HEK293T (cell line): Measurements from ENCODE around the gene EIPR1.

ENCODE experiments used
- CTCF ChIA-PET: fragments of 350-600 bp; formaldehyde crosslinking; extraction: SDS; loops from one replicate; lab custom pipeline; 2021; ENCODE audit warnings: antibody characterized with exemption, inconsistent platforms; lab: Yijun Ruan, JAX
- POLR2A ChIA-PET: fragments of 350-600 bp; formaldehyde crosslinking; extraction: SDS; loops from one replicate; lab custom pipeline; 2020; ENCODE audit warnings: antibody characterized with exemption, inconsistent platforms; lab: Yijun Ruan, JAX
- DNase-seq: peaks from one replicate; pipeline ENCODE4 v3.0.0; 2012; ENCODE audit warnings: mixed read lengths; ENCODE audit errors: extremely low spot score
- ARNT ChIP-seq: fragments of 450-650 bp; IDR thresholded peaks from 2 replicates; pipeline ENCODE4 v1.6.1; 2017; ENCODE audit warnings: mild to moderate bottlenecking
- BHLHE40 ChIP-seq: fragments of 450-650 bp; IDR thresholded peaks from 2 replicates; pipeline ENCODE4 v1.6.1; 2016; ENCODE audit warnings: mild to moderate bottlenecking, moderate library complexity, borderline replicate concordance
- CTBP1 ChIP-seq: fragments of 450-650 bp; IDR thresholded peaks from 2 replicates; pipeline ENCODE4 v1.6.1; 2016; ENCODE audit warnings: borderline replicate concordance
- ELF4 ChIP-seq: fragments of 450-650 bp; IDR thresholded peaks from 2 replicates; pipeline ENCODE4 v1.6.1; 2017; ENCODE audit warnings: antibody characterized with exemption
- FOXA1 ChIP-seq: fragments of 450-650 bp; IDR thresholded peaks from 2 replicates; pipeline ENCODE4 v1.6.1; 2016; ENCODE audit warnings: mild to moderate bottlenecking
- FOXK2 ChIP-seq: fragments of 450-650 bp; IDR thresholded peaks from 2 replicates; pipeline ENCODE4 v1.6.1; 2016; ENCODE audit warnings: mild to moderate bottlenecking
- FOXM1 ChIP-seq: fragments of 450-650 bp; IDR thresholded peaks from 2 replicates; pipeline ENCODE4 v1.6.1; 2017; ENCODE audit warnings: mild to moderate bottlenecking, borderline replicate concordance
- HDGF ChIP-seq: fragments of 450-650 bp; IDR thresholded peaks from 2 replicates; pipeline ENCODE4 v1.6.1; 2017; ENCODE audit warnings: antibody characterized with exemption, borderline replicate concordance
- L3MBTL2 ChIP-seq: fragments of 450-650 bp; conservative IDR thresholded peaks from 2 replicates; pipeline ENCODE4 v1.6.1; 2016; ENCODE audit warnings: mild to moderate bottlenecking
- LEF1 ChIP-seq: fragments of 450-650 bp; IDR thresholded peaks from 2 replicates; pipeline ENCODE4 v1.6.1; 2017; ENCODE audit warnings: mild to moderate bottlenecking, borderline replicate concordance
- NFRKB ChIP-seq: fragments of 450-650 bp; IDR thresholded peaks from 2 replicates; pipeline ENCODE4 v1.6.1; 2016; ENCODE audit warnings: mild to moderate bottlenecking, moderate library complexity
- SP1 ChIP-seq: fragments of 450-650 bp; IDR thresholded peaks from 2 replicates; pipeline ENCODE4 v1.6.1; 2017
- SUZ12 ChIP-seq: fragments of 450-650 bp; IDR thresholded peaks from 2 replicates; pipeline ENCODE4 v1.6.1; 2016; ENCODE audit warnings: mild to moderate bottlenecking
- TARDBP ChIP-seq: fragments of 450-650 bp; IDR thresholded peaks from 2 replicates; pipeline ENCODE4 v1.6.1; 2016
- ZNF384 ChIP-seq: fragments of 450-650 bp; IDR thresholded peaks from 2 replicates; pipeline ENCODE4 v1.6.1; 2016
- TF ChIP-seq, protein P1 (sequence below): fragments of 450-650 bp; IDR thresholded peaks from 2 replicates; pipeline ENCODE4 v1.6.1; 2016

EIPR1 gene

DNA sequence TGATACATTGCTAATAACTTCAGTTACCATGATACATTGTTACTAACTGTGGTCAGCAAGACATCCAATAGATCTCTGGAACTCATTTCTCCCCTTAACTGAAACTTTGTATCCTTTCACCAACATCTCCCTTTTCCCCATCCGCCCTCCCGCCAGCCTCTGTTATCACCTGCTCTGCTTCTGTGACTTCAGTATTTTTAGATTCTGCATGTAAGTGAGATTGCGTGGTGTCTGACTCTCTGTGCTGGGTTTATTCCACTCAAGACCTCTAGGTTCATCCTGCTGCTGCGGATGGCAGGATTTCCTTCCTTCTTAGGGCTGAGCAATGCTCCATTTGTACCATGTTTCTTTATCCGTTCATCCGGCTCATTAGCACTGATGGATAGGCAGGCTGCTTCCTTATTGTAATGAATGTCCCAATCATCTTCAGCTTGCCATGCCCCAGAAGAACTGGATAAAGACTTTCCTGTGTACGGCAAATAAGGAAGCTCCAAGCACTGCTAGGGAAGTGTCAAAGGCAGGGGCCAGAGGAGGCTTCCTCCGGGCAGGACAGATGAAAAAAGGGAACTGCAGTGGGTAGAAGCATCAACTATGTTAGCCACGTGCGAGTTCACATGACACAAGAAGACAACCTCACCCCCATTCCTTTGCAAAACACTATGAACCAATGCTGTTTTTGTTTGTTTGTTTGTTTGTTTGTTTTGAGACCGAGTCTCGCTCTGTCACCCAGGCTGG lies 113.4 kb downstream of the EIPR1 start:
- ChIA-PET POLR2A (no interaction called here), CTCF (no interaction called here)
- no peak for TF ChIP-seq LEF1
- TF ChIP-seq SUZ12: no peak
- no peak for TF ChIP-seq FOXM1
- no peak for TF ChIP-seq BHLHE40
- no peak for TF ChIP-seq HDGF
- no peak for TF ChIP-seq L3MBTL2
- no peak for TF ChIP-seq NFRKB
- TF ChIP-seq ELF4: no peak
- no peak for TF ChIP-seq FOXA1
- TF ChIP-seq ARNT: no peak
- TF ChIP-seq, protein P1, sequence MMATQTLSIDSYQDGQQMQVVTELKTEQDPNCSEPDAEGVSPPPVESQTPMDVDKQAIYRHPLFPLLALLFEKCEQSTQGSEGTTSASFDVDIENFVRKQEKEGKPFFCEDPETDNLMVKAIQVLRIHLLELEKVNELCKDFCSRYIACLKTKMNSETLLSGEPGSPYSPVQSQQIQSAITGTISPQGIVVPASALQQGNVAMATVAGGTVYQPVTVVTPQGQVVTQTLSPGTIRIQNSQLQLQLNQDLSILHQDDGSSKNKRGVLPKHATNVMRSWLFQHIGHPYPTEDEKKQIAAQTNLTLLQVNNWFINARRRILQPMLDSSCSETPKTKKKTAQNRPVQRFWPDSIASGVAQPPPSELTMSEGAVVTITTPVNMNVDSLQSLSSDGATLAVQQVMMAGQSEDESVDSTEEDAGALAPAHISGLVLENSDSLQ: no peak
- TF ChIP-seq CTBP1: no peak
- no peak for TF ChIP-seq FOXK2
- TF ChIP-seq SP1: no peak
- no peak for TF ChIP-seq ZNF384
- no peak for TF ChIP-seq TARDBP
- no peak for DNase-seq

DNA sequence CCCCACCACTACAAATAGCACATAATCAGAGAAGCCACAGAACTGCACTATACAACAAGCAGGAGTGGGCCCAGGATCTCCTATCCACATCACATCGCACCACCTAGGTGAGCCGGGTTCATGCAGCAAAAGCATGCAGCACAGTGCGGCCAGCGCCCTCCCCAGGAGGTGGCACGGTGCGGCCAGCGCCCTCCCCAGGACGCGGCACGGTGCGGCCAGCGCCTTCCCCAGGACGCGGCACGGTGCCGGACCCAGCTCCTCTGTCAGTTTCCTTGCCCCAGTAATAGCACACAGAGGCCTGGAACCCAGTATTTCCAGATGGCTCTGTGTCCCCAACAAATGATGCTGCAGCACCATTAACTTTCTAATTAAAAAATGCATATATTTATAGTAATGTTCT lies 114.1 kb downstream of the EIPR1 start:
- POLR2A ChIA-PET: no interaction called here
- TF ChIP-seq TARDBP (no peak), L3MBTL2 (no peak), ARNT (no peak), CTBP1 (no peak), NFRKB (no peak), SUZ12 (no peak)
- DNase-seq: no peak
- CTCF ChIA-PET: no interaction called here

DNA sequence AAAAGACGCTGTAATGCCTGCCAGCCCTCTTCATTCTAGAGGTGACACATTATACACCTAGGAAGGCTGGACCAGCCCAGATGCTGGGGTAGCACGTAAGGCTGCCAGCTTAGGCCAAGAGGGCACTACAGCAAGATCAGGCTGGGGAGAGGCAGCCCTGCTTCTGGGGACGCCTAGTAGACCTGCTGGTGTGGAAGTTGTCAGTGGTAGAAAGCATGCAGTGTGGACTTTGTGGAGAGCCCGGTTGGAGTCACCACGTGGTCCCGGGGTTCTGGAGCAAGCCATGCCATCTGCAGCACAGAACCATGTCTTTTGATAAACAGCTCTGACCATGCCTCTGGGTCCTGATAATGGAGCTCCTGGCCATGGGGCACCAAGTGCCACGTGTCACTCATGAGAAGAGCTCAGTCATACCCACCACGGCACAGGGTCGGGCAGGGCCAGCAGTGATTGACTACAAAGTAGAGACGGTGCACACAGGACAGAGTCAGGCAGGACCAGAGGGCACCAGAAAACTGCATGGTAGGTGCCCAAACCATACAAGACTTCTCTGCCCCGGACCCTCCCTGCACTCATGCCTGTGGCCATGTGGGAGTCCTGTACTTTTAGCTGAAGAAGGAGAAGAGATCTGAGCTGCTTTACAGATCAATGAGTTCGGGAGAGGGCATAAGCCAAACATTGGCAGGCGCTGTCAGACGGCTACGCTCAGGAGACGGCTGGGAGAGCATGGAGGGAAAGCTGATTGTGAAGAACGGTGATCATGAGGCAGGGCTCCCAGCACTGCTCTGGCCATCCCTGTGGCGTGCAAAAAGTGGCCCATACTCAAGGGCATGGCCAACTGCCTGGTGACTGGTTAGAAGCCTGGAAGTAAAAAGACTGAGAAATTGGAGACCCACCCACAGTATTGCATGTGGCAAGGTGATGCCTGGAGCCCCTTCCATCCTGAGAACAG lies 114.9 kb downstream of the EIPR1 start:
- no peak for DNase-seq
- TF ChIP-seq CTBP1: no peak
- no peak for TF ChIP-seq ZNF384
- TF ChIP-seq, protein P1: no peak
- TF ChIP-seq HDGF: no peak
- TF ChIP-seq ARNT: no peak
- no peak for TF ChIP-seq NFRKB
- TF ChIP-seq SUZ12: no peak
- no peak for TF ChIP-seq FOXK2
- TF ChIP-seq ELF4: no peak
- TF ChIP-seq L3MBTL2: no peak
- TF ChIP-seq TARDBP: no peak
- TF ChIP-seq LEF1: no peak
- no peak for TF ChIP-seq FOXA1
- TF ChIP-seq FOXM1: no peak
- no peak for TF ChIP-seq BHLHE40
- ChIA-PET CTCF (no interaction called here), POLR2A (no interaction called here)

DNA sequence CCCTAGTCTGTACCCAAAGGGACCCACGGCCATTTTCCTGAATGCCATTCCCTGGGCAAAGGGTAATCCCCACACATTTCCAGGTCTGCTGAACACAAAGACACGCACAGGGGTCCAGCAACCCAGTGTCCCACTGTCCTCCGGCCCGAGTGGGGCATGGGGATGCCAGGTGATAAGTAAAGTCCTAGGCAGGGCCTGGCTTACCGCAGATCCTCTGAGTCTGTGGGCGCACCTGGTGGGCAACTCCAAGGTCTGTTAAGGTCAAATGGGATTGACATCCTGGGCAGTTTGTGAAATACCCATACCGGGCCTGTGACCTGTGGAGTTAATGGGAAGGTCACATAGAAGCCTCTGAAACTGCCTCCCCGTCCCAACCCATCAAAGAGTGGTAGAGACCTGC lies 116.1 kb downstream of the EIPR1 start:
- DNase-seq: no peak
- TF ChIP-seq SUZ12: no peak
- TF ChIP-seq L3MBTL2: no peak
- TF ChIP-seq ZNF384: no peak
- no peak for TF ChIP-seq BHLHE40
- no peak for TF ChIP-seq ELF4
- no peak for TF ChIP-seq CTBP1
- no peak for TF ChIP-seq LEF1
- TF ChIP-seq, protein P1: no peak
- no peak for TF ChIP-seq FOXM1
- no peak for TF ChIP-seq HDGF
- no peak for TF ChIP-seq TARDBP
- no peak for TF ChIP-seq NFRKB
- TF ChIP-seq SP1: no peak
- TF ChIP-seq ARNT: no peak
- TF ChIP-seq FOXA1: no peak
- TF ChIP-seq FOXK2: no peak
- ChIA-PET CTCF (no interaction called here), POLR2A (no interaction called here)

DNA sequence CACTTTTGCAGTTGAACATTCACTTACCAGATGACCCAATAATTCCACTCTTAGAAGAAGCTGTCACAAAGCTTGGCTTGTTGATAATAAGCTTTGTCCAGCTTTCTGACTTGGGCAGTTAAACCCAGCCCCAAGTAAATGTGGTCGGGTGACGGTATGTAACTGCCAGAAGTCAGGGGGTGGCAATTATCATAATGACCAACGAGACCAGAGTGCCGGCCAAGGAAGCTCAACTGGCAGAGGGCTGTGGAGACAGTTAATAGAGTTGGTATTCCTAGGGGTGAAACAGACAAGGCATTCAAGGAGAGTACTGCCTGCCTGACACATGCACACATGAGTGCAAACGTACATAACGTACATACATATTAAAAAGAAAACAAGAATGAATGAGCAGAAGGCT lies 116.7 kb downstream of the EIPR1 start:
- POLR2A ChIA-PET: no interaction called here
- CTCF ChIA-PET: no interaction called here
- TF ChIP-seq NFRKB (no peak), FOXM1 (no peak), SP1 (no peak), TARDBP (no peak), BHLHE40 (no peak), LEF1 (no peak), ZNF384 (no peak), L3MBTL2 (no peak), ELF4 (no peak), FOXK2 (no peak), CTBP1 (no peak), SUZ12 (no peak), FOXA1 (no peak)
- DNase-seq: no peak
